Fibroblast of villous mesenchyme (primary cell): ENCODE measurements around the gene ADAMTSL2. TPM values are rescaled to one million over a fixed set of nuclear protein-coding genes. Genes with fewer than 3 reads are reported as not detected.

Experiments used
- DNase-seq: peaks from one replicate; pipeline ENCODE4 v3.0.0-alpha.2; 2010; ENCODE audit warnings: low read depth
- H3K4me3 ChIP-seq: 2 replicates; pipeline ENCODE4 v1.5.1; 2011; ENCODE audit warnings: low read depth, mild to moderate bottlenecking, low read length
- CTCF ChIP-seq: IDR thresholded peaks from 2 replicates; pipeline ENCODE4 v1.5.1; 2012; ENCODE audit warnings: low read depth, mild to moderate bottlenecking, low read length; ENCODE audit not compliant: insufficient read depth
- total RNA-seq: library from RNA; depleted of rRNA; stranded (reverse); fragments of >200 nt; gene quantifications from 2 replicates; pipeline ENCODE4 v1.2.3, GENCODE V29; 2012

The ADAMTSL2 gene
- total RNA-seq, 1 donor, result under 0.01 TPM

GRCh38 chr9:133601746-133602145 is 67.2 kb downstream of the ADAMTSL2 start:
- no peak overlapping the region for H3K4me3 ChIP-seq
- no peak for TF ChIP-seq CTCF
- no peak for DNase-seq

- DNase-seq, result no peak
- no peak overlapping the region for H3K4me3 ChIP-seq
- no peak for TF ChIP-seq CTCF
These were observed 67.8 kb downstream of the ADAMTSL2 start for GRCh38 chr9:133602277-133602676.

- TF ChIP-seq CTCF, result no peak
- no peak overlapping the region for H3K4me3 ChIP-seq
- DNase-seq, result no peak
These were observed 68.8 kb downstream of the ADAMTSL2 start for GRCh38 chr9:133603135-133603927.

GRCh38 chr9:133604214-133604613 is 69.7 kb downstream of the ADAMTSL2 start:
- H3K4me3 ChIP-seq, result no peak overlapping the region
- no peak for TF ChIP-seq CTCF
- DNase-seq, result no peak

- no peak for TF ChIP-seq CTCF
- no peak for DNase-seq
- no peak overlapping the region for H3K4me3 ChIP-seq
These were observed 70.4 kb downstream of the ADAMTSL2 start for GRCh38 chr9:133604856-133605255.

- no peak for TF ChIP-seq CTCF
- no peak for DNase-seq
- no peak overlapping the region for H3K4me3 ChIP-seq
These were observed 70.9 kb downstream of the ADAMTSL2 start for GRCh38 chr9:133605446-133605845.
